H4 (cell line): ENCODE measurements around the gene SCFD2. TPM values are rescaled to one million over a fixed set of nuclear protein-coding genes. Genes with fewer than 3 reads are reported as not detected.
"Not testable (repeated sequence)": the region's sequence is repeated elsewhere in the genome, so short reads cannot be mapped to it uniquely, and the experiment has no call there.

ENCODE experiments used
- DNase-seq: peaks from one replicate; pipeline ENCODE4 v3.0.0-alpha.2; 2015; ENCODE audit warnings: low spot score
- total RNA-seq: library from RNA; depleted of rRNA; stranded (reverse); fragments of >200 nt; shearing (Covaris generic); gene quantifications from 2 replicates; pipeline ENCODE4 v1.2.3, GENCODE V29; 2014; rRNA removed

The SCFD2 gene
- total RNA-seq, result 15.6 and 16.2 TPM in 2 replicates

DNA sequence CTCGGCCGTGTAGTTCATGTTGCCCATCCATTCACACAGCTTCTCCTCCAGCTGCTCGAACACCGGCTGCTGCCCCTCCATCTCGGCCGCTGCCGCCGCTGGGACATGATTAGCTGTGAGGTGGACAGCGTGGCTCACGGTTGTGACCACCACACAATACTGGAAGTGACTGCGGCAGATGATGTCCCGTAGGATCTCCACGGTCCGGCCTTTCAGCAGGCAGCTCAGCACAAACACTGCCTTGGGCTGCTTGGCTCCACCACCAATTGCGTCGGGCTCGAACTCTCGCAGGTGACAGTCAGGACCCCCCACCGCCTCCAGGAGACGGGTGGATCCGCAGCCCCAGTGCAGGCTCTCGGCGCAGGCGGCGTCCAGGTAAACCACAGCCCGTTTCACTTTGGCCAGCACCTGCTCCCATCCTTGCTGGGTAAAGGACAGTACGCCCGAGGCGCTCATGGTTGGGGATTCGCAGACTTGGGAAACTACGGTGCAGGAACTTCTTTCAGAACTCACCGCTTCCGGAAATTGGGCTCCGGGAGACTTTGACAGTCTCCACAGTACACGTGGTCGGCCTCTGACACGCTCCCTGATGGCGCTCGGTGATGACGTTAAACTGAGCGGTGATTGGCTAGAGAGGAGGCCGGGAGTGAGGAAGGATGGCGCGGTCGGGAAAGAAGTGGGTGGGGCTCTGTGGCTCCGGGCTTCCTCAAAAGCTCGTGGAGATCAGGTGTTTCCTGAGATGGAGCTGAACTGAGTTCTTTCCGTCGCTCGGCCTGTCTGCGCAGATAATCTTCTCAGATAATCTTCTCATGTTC lies at the start of gene SCFD2:
Gene SCFD2 (minus strand): TSS at position 576 of the 815 bp plus-strand sequence.
- peak; percentile 98 for DNase-seq

GRCh38 chr4:53409479-53409878 lies 43.6 kb upstream of the SCFD2 start:
- not testable (repeated sequence) for DNase-seq

- DNase-seq, result no peak
Observed at GRCh38 chr4:53380221-53380620, 14.4 kb upstream of the SCFD2 start.

GRCh38 chr4:53378171-53378482 lies 12.3 kb upstream of the SCFD2 start:
- no peak for DNase-seq

DNA sequence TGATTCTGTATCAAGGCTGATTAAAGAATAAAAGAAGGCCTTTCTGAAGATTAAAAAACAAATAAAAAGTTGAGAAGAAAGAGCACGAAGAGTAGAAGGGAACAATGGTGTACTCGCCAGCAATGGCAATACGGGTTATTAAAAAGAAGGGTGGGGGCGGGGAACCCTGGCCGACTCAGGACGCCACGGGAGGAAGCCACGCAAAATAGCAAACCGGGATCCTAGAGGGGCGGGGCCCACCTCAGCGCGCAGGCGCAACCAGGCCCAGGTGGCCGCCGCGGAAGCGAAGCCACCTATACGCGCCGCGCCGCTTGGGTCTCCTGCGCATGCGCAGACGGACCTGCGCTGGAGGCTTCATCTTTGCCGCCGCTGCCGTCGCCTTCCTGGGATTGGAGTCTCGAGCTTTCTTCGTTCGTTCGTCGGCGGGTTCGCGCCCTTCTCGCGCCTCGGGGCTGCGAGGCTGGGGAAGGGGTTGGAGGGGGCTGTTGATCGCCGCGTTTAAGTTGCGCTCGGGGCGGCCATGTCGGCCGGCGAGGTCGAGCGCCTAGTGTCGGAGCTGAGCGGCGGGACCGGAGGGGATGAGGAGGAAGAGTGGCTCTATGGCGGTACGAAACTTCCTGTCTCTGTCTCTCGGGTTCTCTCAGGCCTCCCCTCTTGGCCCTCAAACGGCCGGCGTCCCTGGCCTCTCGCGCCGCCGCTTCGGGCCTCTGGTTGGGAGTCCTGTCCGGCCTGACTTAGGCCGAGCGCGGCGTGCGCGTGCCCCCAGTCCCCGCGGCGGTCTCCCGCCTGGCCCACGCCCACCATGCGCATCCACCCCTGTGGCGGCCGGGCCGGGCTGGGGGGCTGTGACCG lies 11.7 kb upstream of the SCFD2 start, which contains the start of gene FIP1L1:
Gene FIP1L1 (plus strand): TSS at position 323 of the 852 bp plus-strand sequence. CDS start 198 bp downstream, at position 521.
- DNase-seq, result peak; percentile 88

DNA sequence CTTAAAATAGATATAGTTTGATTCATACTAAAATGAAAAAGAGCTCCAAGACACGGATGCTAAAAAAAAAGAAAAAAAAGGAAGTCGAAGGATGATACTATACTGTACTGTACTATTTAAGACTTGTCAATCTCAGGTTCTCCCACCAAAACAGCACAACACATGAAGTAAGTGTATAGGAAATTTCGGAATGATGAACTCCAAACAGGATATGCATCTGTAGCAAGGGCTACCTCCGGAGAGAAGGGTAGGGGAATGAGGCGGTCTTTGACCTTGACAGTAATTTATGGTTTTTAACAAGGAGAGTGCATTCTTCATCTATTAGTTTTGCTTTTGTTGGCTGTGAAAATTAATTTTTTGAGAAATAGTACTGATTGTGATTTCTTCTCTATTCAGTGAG lies 11.0 kb upstream of the SCFD2 start:
- DNase-seq, result no peak

GRCh38 chr4:53374777-53375258 lies 9.0 kb upstream of the SCFD2 start:
- no peak for DNase-seq

- no peak for DNase-seq
Observed at GRCh38 chr4:53371843-53372521, 6.1 kb upstream of the SCFD2 start.

- no peak for DNase-seq
Observed at GRCh38 chr4:53371049-53371448, 5.2 kb upstream of the SCFD2 start.

- no peak for DNase-seq
Observed at GRCh38 chr4:53367721-53368120, 1.9 kb upstream of the SCFD2 start.

GRCh38 chr4:53366301-53366716 lies 448 bp upstream of the SCFD2 start:
- DNase-seq, result no peak

DNA sequence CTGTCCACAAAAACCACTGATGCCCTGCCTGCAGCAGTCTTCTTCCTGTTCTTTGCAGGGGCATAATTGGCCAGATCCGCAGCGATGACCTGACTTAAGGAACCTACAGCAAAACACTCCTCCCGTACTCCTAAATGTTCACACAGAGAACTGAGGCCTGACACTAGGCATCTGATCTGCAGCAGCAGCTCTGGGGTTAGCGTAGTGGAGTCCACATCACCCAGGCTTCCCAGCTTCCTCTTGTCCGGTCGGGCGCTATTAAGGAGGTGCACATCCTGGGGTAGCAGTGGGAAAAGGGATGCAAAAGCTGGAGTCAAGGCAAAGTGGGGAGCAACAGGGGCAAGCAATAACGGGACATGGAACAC lies 758 bp downstream of the SCFD2 start:
- DNase-seq, result no peak

- no peak for DNase-seq
Observed at GRCh38 chr4:53364624-53365023, 1.2 kb downstream of the SCFD2 start.

- no peak for DNase-seq
Observed at GRCh38 chr4:53362093-53362492, 3.8 kb downstream of the SCFD2 start.

- no peak for DNase-seq
Observed at GRCh38 chr4:53361451-53361850, 4.4 kb downstream of the SCFD2 start.

- DNase-seq, result no peak
Observed at GRCh38 chr4:53355930-53356521, 9.8 kb downstream of the SCFD2 start.

GRCh38 chr4:53354012-53354722 lies 11.7 kb downstream of the SCFD2 start:
- DNase-seq, result no peak

- DNase-seq, result no peak
Observed at GRCh38 chr4:53349091-53349491, 16.8 kb downstream of the SCFD2 start.

- no peak for DNase-seq
Observed at GRCh38 chr4:53348046-53348445, 17.8 kb downstream of the SCFD2 start.

GRCh38 chr4:53346920-53347852 lies 18.7 kb downstream of the SCFD2 start:
- no peak for DNase-seq
